ENCODE data around the gene KLHL3.

- no peak for TF ChIP-seq BHLHE40 (IDR thresholded peaks at IDR 0.05; ENCODE audit: borderline replicate concordance)
- no peak for TF ChIP-seq FOXM1 (IDR thresholded peaks at IDR 0.05; ENCODE audit: borderline replicate concordance)
Observed at GRCh38 chr5:137735555-137736284, at the start of gene KLHL3.
